Measurements from ENCODE around the gene TTYH2. TPM values are rescaled to one million over a fixed set of nuclear protein-coding genes. Genes with fewer than 3 reads are reported as not detected.

TTYH2 gene
- total RNA-seq, 2 donors from 2014 or later: 2.4 to 3.3 TPM

DNA sequence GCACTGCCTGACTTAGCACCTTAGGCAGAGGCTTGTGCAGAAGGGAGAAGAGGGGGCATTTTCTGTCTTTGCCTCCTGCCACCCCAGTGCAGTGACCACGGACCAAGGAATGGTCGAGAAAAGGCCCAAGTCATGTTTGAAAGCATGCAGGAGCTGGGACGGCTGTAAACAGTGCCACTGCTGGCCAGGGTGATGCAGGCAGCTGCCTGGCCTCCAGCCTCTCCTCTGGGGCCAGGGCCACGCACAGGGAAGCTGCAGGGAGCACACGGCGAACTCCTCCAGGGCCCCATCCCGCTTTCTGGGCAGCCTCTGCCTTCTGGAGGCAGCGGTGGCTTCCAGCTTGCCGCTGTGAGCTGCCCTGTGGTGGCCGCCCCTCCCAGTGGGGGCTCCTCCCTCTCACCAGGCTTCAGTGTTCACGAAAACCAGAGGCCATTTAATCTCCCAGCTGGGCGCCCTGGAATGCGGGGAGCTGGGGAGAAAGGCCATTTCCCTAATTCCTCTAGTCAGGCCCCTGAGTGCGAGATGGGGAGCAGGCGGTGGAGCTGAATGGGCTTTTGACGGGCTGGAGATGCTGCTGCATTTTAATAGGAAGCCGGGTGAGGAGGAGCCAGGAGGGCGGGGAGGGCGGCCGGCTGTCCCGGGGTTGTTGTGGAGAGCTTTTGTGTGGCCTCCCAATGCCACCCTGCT lies 31.9 kb downstream of the TTYH2 start:
- no peak for ATAC-seq (ENCODE audit: insufficient number of reproducible peaks, low FRiP score, low read depth)
- Histone ChIP-seq H3K36me3 (no peaks in the 10 kb centered on the region), H3K27ac (no peak overlapping the region), H3K27me3 (replicated peaks; ENCODE audit: insufficient read depth) (no peaks in the 10 kb centered on the region), H3K4me1 (ENCODE audit: control insufficient read depth in 1 of 2, low read depth in 2 of 2) (peaks cover 0 to 3% of the 10 kb centered on the region in 2 donors), H3K4me3 (no peak overlapping the region), H3K9me3 (no peaks in the 10 kb centered on the region)
- DNase-seq (ENCODE audit: low spot score): no peak
- TF ChIP-seq, protein P1, sequence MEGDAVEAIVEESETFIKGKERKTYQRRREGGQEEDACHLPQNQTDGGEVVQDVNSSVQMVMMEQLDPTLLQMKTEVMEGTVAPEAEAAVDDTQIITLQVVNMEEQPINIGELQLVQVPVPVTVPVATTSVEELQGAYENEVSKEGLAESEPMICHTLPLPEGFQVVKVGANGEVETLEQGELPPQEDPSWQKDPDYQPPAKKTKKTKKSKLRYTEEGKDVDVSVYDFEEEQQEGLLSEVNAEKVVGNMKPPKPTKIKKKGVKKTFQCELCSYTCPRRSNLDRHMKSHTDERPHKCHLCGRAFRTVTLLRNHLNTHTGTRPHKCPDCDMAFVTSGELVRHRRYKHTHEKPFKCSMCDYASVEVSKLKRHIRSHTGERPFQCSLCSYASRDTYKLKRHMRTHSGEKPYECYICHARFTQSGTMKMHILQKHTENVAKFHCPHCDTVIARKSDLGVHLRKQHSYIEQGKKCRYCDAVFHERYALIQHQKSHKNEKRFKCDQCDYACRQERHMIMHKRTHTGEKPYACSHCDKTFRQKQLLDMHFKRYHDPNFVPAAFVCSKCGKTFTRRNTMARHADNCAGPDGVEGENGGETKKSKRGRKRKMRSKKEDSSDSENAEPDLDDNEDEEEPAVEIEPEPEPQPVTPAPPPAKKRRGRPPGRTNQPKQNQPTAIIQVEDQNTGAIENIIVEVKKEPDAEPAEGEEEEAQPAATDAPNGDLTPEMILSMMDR (IDR thresholded peaks at IDR 0.05): no peak

DNA sequence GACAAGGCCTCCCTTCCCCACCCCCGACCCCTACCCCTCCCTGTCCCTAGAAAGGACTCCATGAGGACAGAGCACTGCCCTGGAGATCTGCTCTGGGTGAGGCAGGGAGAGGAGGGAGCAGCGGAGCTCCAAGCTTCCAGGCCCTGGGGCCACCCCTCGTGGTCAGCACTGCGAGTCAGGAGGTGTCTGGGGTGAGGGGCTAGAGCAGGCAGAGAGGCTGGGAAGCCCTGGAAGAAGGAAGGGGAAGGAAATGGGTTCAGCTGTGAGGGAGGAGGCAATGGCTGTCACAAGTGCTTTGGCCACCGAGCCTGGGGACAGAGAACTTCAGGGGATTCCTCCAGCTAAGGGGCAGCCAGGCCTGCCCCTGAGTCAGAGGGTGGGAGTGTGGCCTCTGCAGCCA lies 32.5 kb downstream of the TTYH2 start:
- Histone ChIP-seq H3K4me3 (no peak overlapping the region), H3K4me1 (ENCODE audit: control insufficient read depth in 1 of 2, low read depth in 2 of 2) (peaks cover 0 to 1% of the 10 kb centered on the region in 2 donors), H3K36me3 (no peaks in the 10 kb centered on the region), H3K27me3 (replicated peaks; ENCODE audit: insufficient read depth) (no peaks in the 10 kb centered on the region), H3K9me3 (no peaks in the 10 kb centered on the region), H3K27ac (no peak overlapping the region)
- no peak for ATAC-seq (ENCODE audit: insufficient number of reproducible peaks, low FRiP score, low read depth)
- no peak for DNase-seq (ENCODE audit: low spot score)
- TF ChIP-seq, protein P1 (IDR thresholded peaks at IDR 0.05): no peak

DNA sequence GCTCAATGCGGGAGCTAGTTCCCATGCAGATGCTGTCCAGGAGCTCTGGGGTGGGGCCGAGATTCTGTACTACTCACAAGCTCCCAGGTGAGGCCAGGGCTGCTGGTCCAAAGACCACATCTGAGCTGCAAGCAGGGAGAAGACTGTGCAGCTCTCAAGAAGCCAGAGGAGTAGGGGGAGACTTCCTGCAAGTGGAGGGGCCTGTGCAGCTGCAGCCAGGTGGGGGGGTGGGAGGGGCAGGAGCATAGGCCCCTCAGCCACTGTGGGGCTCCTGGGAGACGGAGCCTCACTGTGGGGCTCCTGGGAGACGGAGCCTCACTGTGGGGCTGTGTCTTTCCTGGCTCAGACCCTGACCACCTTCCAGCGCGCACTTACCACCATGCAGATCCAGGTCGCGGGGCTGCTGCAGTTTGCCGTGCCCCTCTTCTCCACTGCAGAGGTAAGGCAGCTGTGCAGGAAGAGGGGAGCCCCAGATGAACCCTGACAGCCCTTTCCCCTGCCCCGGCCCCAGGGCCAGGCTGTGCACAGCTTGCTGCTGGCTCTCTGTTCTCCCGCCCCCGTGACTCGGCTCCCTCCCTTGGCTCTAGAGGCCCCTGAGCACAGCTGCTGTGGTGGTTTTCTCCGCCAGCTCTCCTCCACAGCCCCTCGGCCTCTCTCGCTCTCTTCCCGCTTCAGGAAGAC lies 36.4 kb downstream of the TTYH2 start:
- ATAC-seq (ENCODE audit: insufficient number of reproducible peaks, low FRiP score, low read depth) (no peak), DNase-seq (ENCODE audit: low spot score) (no peak)

DNA sequence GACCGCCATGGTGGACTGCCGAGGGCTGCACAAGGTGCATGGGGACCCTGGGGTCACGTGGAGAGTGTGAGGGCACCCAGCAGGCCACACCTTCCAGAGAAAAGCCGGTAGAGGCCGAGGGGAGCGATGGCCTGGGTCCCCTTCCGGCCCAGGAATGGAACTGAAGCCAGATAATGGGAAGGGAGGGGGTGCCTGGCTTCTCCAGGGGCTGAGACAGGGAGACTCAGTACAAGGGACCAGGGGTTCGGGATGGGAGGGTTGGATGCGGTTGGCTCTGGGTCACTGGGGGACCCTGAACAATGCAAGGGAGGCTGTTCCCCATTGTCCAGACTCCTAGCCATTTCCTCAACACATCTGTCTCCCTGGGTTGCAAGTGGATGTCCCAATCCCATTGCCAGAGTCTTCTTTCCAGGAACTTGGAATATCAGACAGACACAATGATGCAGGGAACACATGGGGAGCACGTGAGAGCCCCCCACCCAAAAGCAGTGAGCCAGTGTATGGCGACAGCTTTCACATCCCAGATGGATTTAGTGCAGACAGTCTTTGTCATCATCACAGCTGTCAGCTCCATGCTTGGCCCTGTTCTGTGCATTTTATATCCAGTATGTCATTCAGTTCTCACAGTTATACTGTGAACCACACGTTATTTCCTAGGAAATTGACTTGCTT lies 37.1 kb downstream of the TTYH2 start:
- Histone ChIP-seq H3K4me1 (ENCODE audit: control insufficient read depth in 1 of 2, low read depth in 2 of 2) (no peaks in the 10 kb centered on the region), H3K4me3 (no peak overlapping the region), H3K27me3 (replicated peaks; ENCODE audit: insufficient read depth) (no peaks in the 10 kb centered on the region), H3K27ac (no peak overlapping the region), H3K36me3 (no peaks in the 10 kb centered on the region), H3K9me3 (no peaks in the 10 kb centered on the region)
- DNase-seq (ENCODE audit: low spot score): no peak
- ATAC-seq (ENCODE audit: insufficient number of reproducible peaks, low FRiP score, low read depth): no peak
- TF ChIP-seq, protein P1 (IDR thresholded peaks at IDR 0.05): no peak

More for the DNA sequence above, 36.4 kb downstream of the TTYH2 start:
- H3K4me3 ChIP-seq: no peak overlapping the region
- H3K27me3 ChIP-seq (replicated peaks; ENCODE audit: insufficient read depth): no peaks in the 10 kb centered on the region
- H3K27ac ChIP-seq: no peak overlapping the region
- TF ChIP-seq, protein P1 (IDR thresholded peaks at IDR 0.05): no peak
- H3K36me3 ChIP-seq: no peaks in the 10 kb centered on the region
- no peaks in the 10 kb centered on the region for H3K4me1 ChIP-seq (ENCODE audit: control insufficient read depth in 1 of 2, low read depth in 2 of 2)
- H3K9me3 ChIP-seq: no peaks in the 10 kb centered on the region

DNA sequence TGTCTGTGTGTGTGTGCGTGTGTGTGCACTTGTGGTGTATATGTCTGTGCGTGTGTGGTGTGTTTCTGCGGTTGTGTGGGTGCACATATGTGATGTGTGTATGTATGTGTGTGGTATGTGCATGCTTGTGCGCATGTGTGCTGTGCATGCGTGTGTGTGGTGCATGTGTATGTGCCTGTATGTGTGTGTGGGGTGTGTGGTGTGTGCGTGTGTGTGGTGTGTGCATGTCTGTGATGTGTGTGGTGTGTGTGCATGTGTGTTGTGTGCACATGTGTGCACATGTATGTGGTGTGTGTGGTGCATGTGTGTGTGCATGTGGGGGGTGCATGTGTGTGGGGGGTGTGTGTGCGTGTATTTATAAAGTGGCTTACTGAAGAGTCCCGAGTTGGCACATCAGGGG lies 37.7 kb downstream of the TTYH2 start:
- H3K27ac ChIP-seq: no peak overlapping the region
- no peaks in the 10 kb centered on the region for H3K4me1 ChIP-seq (ENCODE audit: control insufficient read depth in 1 of 2, low read depth in 2 of 2)
- no peak for ATAC-seq (ENCODE audit: insufficient number of reproducible peaks, low FRiP score, low read depth)
- H3K4me3 ChIP-seq: no peak overlapping the region
- H3K9me3 ChIP-seq: no peaks in the 10 kb centered on the region
- no peaks in the 10 kb centered on the region for H3K36me3 ChIP-seq
- no peaks in the 10 kb centered on the region for H3K27me3 ChIP-seq (replicated peaks; ENCODE audit: insufficient read depth)
- DNase-seq (ENCODE audit: low spot score): no peak
- TF ChIP-seq, protein P1 (IDR thresholded peaks at IDR 0.05): no peak
